ELF-1 (cell line): Measurements from ENCODE around the gene C12orf56.

ENCODE experiments used
- DNase-seq: peaks from one replicate; pipeline ENCODE4 v3.0.0-alpha.2; 2016; ENCODE audit warnings: low read depth, low spot score

The C12orf56 gene

GRCh38 chr12:64390275-64390851 is at the start of gene C12orf56:
Gene C12orf56, minus strand, starts transcription at chr12:64390758. Its CDS starts 193 bp downstream, at chr12:64390565.
- peak; percentile 79 for DNase-seq

- DNase-seq = no peak
These were observed 49.5 kb upstream of the C12orf56 start for GRCh38 chr12:64440100-64440499.

GRCh38 chr12:64433915-64434314 is 43.4 kb upstream of the C12orf56 start:
- DNase-seq = no peak

GRCh38 chr12:64431791-64432190 is 41.2 kb upstream of the C12orf56 start:
- DNase-seq = no peak

GRCh38 chr12:64430886-64431285 is 40.3 kb upstream of the C12orf56 start:
- no peak for DNase-seq

- DNase-seq = no peak
These were observed 38.4 kb upstream of the C12orf56 start for GRCh38 chr12:64428956-64429355.

GRCh38 chr12:64427988-64428387 is 37.4 kb upstream of the C12orf56 start:
- no peak for DNase-seq

- no peak for DNase-seq
These were observed 29.1 kb upstream of the C12orf56 start for GRCh38 chr12:64419696-64420095.

GRCh38 chr12:64418209-64418608 is 27.7 kb upstream of the C12orf56 start:
- DNase-seq = no peak

GRCh38 chr12:64413884-64414283 is 23.3 kb upstream of the C12orf56 start:
- no peak for DNase-seq

GRCh38 chr12:64412459-64412858 is 21.9 kb upstream of the C12orf56 start:
- DNase-seq = no peak

- no peak for DNase-seq
These were observed 20.9 kb upstream of the C12orf56 start for GRCh38 chr12:64411427-64411826.

GRCh38 chr12:64407342-64408223 is 17.0 kb upstream of the C12orf56 start:
- no peak for DNase-seq

- DNase-seq = peak; percentile 76
These were observed 14.1 kb upstream of the C12orf56 start for GRCh38 chr12:64404470-64405256.

- peak; percentile 99 for DNase-seq
These were observed 13.3 kb upstream of the C12orf56 start, which contains the start of gene XPOT for GRCh38 chr12:64403707-64404469. Gene XPOT, plus strand, starts transcription at chr12:64404392. Its CDS starts 5,644 bp downstream, at chr12:64410036.

- no peak for DNase-seq
These were observed 11.6 kb upstream of the C12orf56 start for GRCh38 chr12:64402181-64402580.

- DNase-seq = peak; percentile 35
These were observed 9.5 kb upstream of the C12orf56 start for GRCh38 chr12:64400041-64400440.

GRCh38 chr12:64395739-64396138 is 5.2 kb upstream of the C12orf56 start:
- no peak for DNase-seq

- DNase-seq = no peak
These were observed 1.7 kb upstream of the C12orf56 start for GRCh38 chr12:64392221-64392620.

- no peak for DNase-seq
These were observed 1.4 kb downstream of the C12orf56 start for GRCh38 chr12:64389154-64389553.

- no peak for DNase-seq
These were observed 3.3 kb downstream of the C12orf56 start for GRCh38 chr12:64387197-64387816.
